ENCODE results near the gene NUMB.

DNA sequence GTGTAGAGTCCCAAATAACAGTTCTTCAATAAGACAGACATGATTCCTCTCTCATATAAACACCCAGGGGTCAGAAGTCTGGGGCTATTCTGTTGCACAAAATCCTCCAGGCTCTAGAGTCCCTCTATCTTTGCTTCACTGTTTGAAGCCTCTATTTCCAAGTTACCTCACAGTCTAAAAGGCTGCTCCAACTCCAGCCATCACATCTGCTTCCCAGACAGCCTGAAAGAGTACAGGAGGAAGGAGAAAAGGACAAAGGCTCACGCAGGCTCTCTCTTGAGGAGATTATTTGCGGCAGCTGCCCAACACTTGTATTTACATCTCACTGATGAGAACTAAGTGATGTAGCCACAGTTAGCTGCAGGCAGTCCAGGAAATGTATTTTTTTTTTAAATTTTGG is 214.6 kb downstream of the NUMB start:
- TF ChIP-seq, protein P1, sequence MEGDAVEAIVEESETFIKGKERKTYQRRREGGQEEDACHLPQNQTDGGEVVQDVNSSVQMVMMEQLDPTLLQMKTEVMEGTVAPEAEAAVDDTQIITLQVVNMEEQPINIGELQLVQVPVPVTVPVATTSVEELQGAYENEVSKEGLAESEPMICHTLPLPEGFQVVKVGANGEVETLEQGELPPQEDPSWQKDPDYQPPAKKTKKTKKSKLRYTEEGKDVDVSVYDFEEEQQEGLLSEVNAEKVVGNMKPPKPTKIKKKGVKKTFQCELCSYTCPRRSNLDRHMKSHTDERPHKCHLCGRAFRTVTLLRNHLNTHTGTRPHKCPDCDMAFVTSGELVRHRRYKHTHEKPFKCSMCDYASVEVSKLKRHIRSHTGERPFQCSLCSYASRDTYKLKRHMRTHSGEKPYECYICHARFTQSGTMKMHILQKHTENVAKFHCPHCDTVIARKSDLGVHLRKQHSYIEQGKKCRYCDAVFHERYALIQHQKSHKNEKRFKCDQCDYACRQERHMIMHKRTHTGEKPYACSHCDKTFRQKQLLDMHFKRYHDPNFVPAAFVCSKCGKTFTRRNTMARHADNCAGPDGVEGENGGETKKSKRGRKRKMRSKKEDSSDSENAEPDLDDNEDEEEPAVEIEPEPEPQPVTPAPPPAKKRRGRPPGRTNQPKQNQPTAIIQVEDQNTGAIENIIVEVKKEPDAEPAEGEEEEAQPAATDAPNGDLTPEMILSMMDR (IDR thresholded peaks at IDR 0.05), result no peak
- TF ChIP-seq EP300 (IDR thresholded peaks at IDR 0.05), result no peak
- TF ChIP-seq POLR2A (IDR thresholded peaks at IDR 0.05), result no peak
